GM20000 (cell line): Measurements from ENCODE around the gene C2orf49.

Experiments
- DNase-seq: peaks from one replicate; pipeline ENCODE4 v3.0.0; 2012; ENCODE audit warnings: low spot score
- CTCF ChIP-seq: IDR thresholded peaks from 2 replicates; pipeline ENCODE4 v1.5.1; 2012; ENCODE audit warnings: mild to moderate bottlenecking, control low read depth; ENCODE audit errors: extremely low read depth, missing control alignments

Gene C2orf49

GRCh38 chr2:105391058-105391627, 53.8 kb downstream of the C2orf49 start:
- no peak for TF ChIP-seq CTCF
- no peak for DNase-seq

GRCh38 chr2:105391763-105392662, 54.7 kb downstream of the C2orf49 start:
- no peak for TF ChIP-seq CTCF
- DNase-seq = no peak

- DNase-seq = no peak
- no peak for TF ChIP-seq CTCF
Measured at GRCh38 chr2:105393373-105394055, 56.2 kb downstream of the C2orf49 start.

GRCh38 chr2:105394951-105395611, 57.7 kb downstream of the C2orf49 start:
- no peak for DNase-seq
- TF ChIP-seq CTCF = no peak

GRCh38 chr2:105395691-105396090, 58.4 kb downstream of the C2orf49 start:
- no peak for DNase-seq
- TF ChIP-seq CTCF = no peak

- no peak for DNase-seq
- no peak for TF ChIP-seq CTCF
Measured at GRCh38 chr2:105396254-105397024, 59.1 kb downstream of the C2orf49 start.
